ENCODE data around the gene BCL7A.

Gene BCL7A

GRCh38 chr12:122099856-122100255 is 78.2 kb downstream of the BCL7A start:
- TF ChIP-seq TSHZ2 (CRISPR knock-in tag; IDR thresholded peaks at IDR 0.05) (no peak), OSR1 (CRISPR knock-in tag; IDR thresholded peaks at IDR 0.05) (no peak), TOX (CRISPR knock-in tag; IDR thresholded peaks at IDR 0.05; ENCODE audit: borderline replicate concordance) (no peak)
- no peak for ATAC-seq

GRCh38 chr12:122100568-122100967 is 78.9 kb downstream of the BCL7A start:
- ATAC-seq = no peak
- TF ChIP-seq ISL1 (CRISPR knock-in tag; IDR thresholded peaks at IDR 0.05) = peak; percentile 59
- no peak for TF ChIP-seq GLIS3 (CRISPR knock-in tag; IDR thresholded peaks at IDR 0.05)
- TF ChIP-seq CSRNP3 (CRISPR knock-in tag; IDR thresholded peaks at IDR 0.05) = no peak
- TF ChIP-seq PPARA (CRISPR knock-in tag; IDR thresholded peaks at IDR 0.05; ENCODE audit: borderline replicate concordance) = no peak
- TF ChIP-seq RARB (CRISPR knock-in tag; IDR thresholded peaks at IDR 0.05) = no peak
- TF ChIP-seq TSHZ2 (CRISPR knock-in tag; IDR thresholded peaks at IDR 0.05) = no peak

GRCh38 chr12:122102331-122102730 is 80.6 kb downstream of the BCL7A start:
- no peak for ATAC-seq
- TF ChIP-seq POU6F1 (CRISPR knock-in tag; IDR thresholded peaks at IDR 0.05; ENCODE audit: borderline replicate concordance, low read depth) (no peak), TSHZ2 (CRISPR knock-in tag; IDR thresholded peaks at IDR 0.05) (no peak), SNAI2 (CRISPR knock-in tag; IDR thresholded peaks at IDR 0.05) (no peak), TCF4 (CRISPR knock-in tag; IDR thresholded peaks at IDR 0.05; ENCODE audit: borderline replicate concordance) (no peak), ZFP30 (CRISPR knock-in tag; IDR thresholded peaks at IDR 0.05) (no peak), CREB5 (CRISPR knock-in tag; IDR thresholded peaks at IDR 0.05; ENCODE audit: low read depth) (no peak), TOX (CRISPR knock-in tag; IDR thresholded peaks at IDR 0.05; ENCODE audit: borderline replicate concordance) (no peak), CSDC2 (CRISPR knock-in tag; IDR thresholded peaks at IDR 0.05) (no peak), PATZ1 (CRISPR knock-in tag; IDR thresholded peaks at IDR 0.05; ENCODE audit: borderline replicate concordance) (no peak), ZNF8 (CRISPR knock-in tag; IDR thresholded peaks at IDR 0.05) (no peak), PPARA (CRISPR knock-in tag; IDR thresholded peaks at IDR 0.05; ENCODE audit: borderline replicate concordance) (no peak), GLIS3 (CRISPR knock-in tag; IDR thresholded peaks at IDR 0.05) (no peak), OSR1 (CRISPR knock-in tag; IDR thresholded peaks at IDR 0.05) (no peak)
